22Rv1 (cell line): ENCODE results near the gene LYZL6.

Experiments used
- CTCF ChIP-seq: fragments of 450-650 bp; IDR thresholded peaks from 2 replicates; pipeline ENCODE4 v1.5.1; 2017; ENCODE audit warnings: mild to moderate bottlenecking
- ZFX ChIP-seq: fragments of 450-650 bp; IDR thresholded peaks from 2 replicates; pipeline ENCODE4 v1.6.1; 2017; ENCODE audit warnings: antibody characterized with exemption, borderline replicate concordance

- no peak for TF ChIP-seq CTCF
- no peak for TF ChIP-seq ZFX
Observed at GRCh38 chr17:35914354-35914753, 29.2 kb downstream of the LYZL6 start.
